BE2C (cell line): ENCODE results near the gene LCMT1.
A peak's percentile ranks its signal among the peaks of the same experiment; 100 is the strongest.

Experiments used
- DNase-seq: peaks from one replicate; pipeline ENCODE4 v3.0.0-alpha.2; 2020
- H3K27me3 ChIP-seq: fragments of 250-450 bp; sonication (Bioruptor Pico); 2 replicates; pipeline ENCODE4 v1.5.1; 2020; ENCODE audit warnings: mild to moderate bottlenecking
- H3K36me3 ChIP-seq: fragments of 250-450 bp; sonication (Bioruptor Pico); 2 replicates; pipeline ENCODE4 v1.5.1; 2020; ENCODE audit warnings: mild to moderate bottlenecking
- H3K4me1 ChIP-seq: fragments of 250-450 bp; sonication (Bioruptor Pico); 2 replicates; pipeline ENCODE4 v1.5.1; 2020
- H3K4me3 ChIP-seq: 2 replicates; pipeline ENCODE4 v1.5.1; 2011; ENCODE audit warnings: low read depth, low read length
- H3K9me3 ChIP-seq: fragments of 250-450 bp; sonication (Bioruptor Pico); 2 replicates; pipeline ENCODE4 v1.5.1; 2020
- CTCF ChIP-seq: IDR thresholded peaks from 2 replicates; pipeline ENCODE4 v1.5.1; 2012; ENCODE audit warnings: mild to moderate bottlenecking, low read depth, low read length

The LCMT1 gene

GRCh38 chr16:25134166-25134700 lies 22.7 kb downstream of the LCMT1 start:
- H3K4me3 ChIP-seq: no peak overlapping the region
- no peaks in the 10 kb centered on the region for H3K27me3 ChIP-seq
- no peaks in the 10 kb centered on the region for H3K4me1 ChIP-seq
- no peaks in the 10 kb centered on the region for H3K9me3 ChIP-seq
- H3K36me3 ChIP-seq: peaks cover 5% of the 10 kb centered on the region; the same call in 1 of the 2 replicates
- DNase-seq: no peak
- TF ChIP-seq CTCF: no peak

- TF ChIP-seq CTCF: 0 out of 2 replicates have a peak, but pooled peaks have one; percentile 8
- no peak for DNase-seq
- no peaks in the 10 kb centered on the region for H3K9me3 ChIP-seq
- H3K4me3 ChIP-seq: no peak overlapping the region
- no peaks in the 10 kb centered on the region for H3K4me1 ChIP-seq
- H3K27me3 ChIP-seq: no peaks in the 10 kb centered on the region
- peaks cover 6% of the 10 kb centered on the region; the same call in 1 of the 2 replicates for H3K36me3 ChIP-seq
Observed at GRCh38 chr16:25135254-25135878, 23.8 kb downstream of the LCMT1 start.

- H3K9me3 ChIP-seq: no peaks in the 10 kb centered on the region
- no peak overlapping the region for H3K4me3 ChIP-seq
- H3K27me3 ChIP-seq: no peaks in the 10 kb centered on the region
- no peak for TF ChIP-seq CTCF
- DNase-seq: no peak
- peaks cover 13% of the 10 kb centered on the region for H3K36me3 ChIP-seq
- no peaks in the 10 kb centered on the region for H3K4me1 ChIP-seq
Observed at GRCh38 chr16:25138130-25138529, 26.6 kb downstream of the LCMT1 start.

- DNase-seq: no peak
- no peaks in the 10 kb centered on the region for H3K4me1 ChIP-seq
- H3K9me3 ChIP-seq: no peaks in the 10 kb centered on the region
- no peak for TF ChIP-seq CTCF
- no peak overlapping the region for H3K4me3 ChIP-seq
- H3K36me3 ChIP-seq: peaks cover 8% of the 10 kb centered on the region
- H3K27me3 ChIP-seq: no peaks in the 10 kb centered on the region
Observed at GRCh38 chr16:25140459-25140858, 28.9 kb downstream of the LCMT1 start.

- no peak for DNase-seq
- Histone ChIP-seq H3K36me3 (peaks cover 8% of the 10 kb centered on the region), H3K4me3 (no peak overlapping the region), H3K27me3 (no peaks in the 10 kb centered on the region), H3K4me1 (no peaks in the 10 kb centered on the region), H3K9me3 (no peaks in the 10 kb centered on the region)
- TF ChIP-seq CTCF: no peak
Observed at GRCh38 chr16:25141648-25142047, 30.1 kb downstream of the LCMT1 start.

GRCh38 chr16:25143928-25144327 lies 32.4 kb downstream of the LCMT1 start:
- Histone ChIP-seq H3K27me3 (no peaks in the 10 kb centered on the region), H3K4me1 (no peaks in the 10 kb centered on the region), H3K9me3 (no peaks in the 10 kb centered on the region), H3K4me3 (no peak overlapping the region), H3K36me3 (peaks cover 8% of the 10 kb centered on the region; the same call in 1 of the 2 replicates)
- peak; percentile 45 for TF ChIP-seq CTCF
- DNase-seq: peak; percentile 13
